ENCODE results near the gene PPP3CA.
"Not testable (repeated sequence)": the region's sequence is repeated elsewhere in the genome, so short reads cannot be mapped to it uniquely, and the experiment has no call there.

The PPP3CA gene

GRCh38 chr4:101010987-101011386, 336.3 kb downstream of the PPP3CA start:
- H3K4me3 ChIP-seq (replicated peaks; ENCODE audit: low read depth, low read length): no peak overlapping the region
- TF ChIP-seq CTCF (IDR thresholded peaks at IDR 0.05; ENCODE audit: low read depth, low read length, missing control alignments): no peak
- no peak for DNase-seq (ENCODE audit: extremely low read depth, low read depth)

- no peak for DNase-seq (ENCODE audit: extremely low read depth, low read depth)
- no peak overlapping the region for H3K4me3 ChIP-seq (replicated peaks; ENCODE audit: low read depth, low read length)
- no peak for TF ChIP-seq CTCF (IDR thresholded peaks at IDR 0.05; ENCODE audit: low read depth, low read length, missing control alignments)
Observed at GRCh38 chr4:101009471-101009870, 337.9 kb downstream of the PPP3CA start.

GRCh38 chr4:101008503-101008902, 338.8 kb downstream of the PPP3CA start:
- H3K4me3 ChIP-seq (replicated peaks; ENCODE audit: low read depth, low read length): no peak overlapping the region
- DNase-seq (ENCODE audit: extremely low read depth, low read depth): no peak
- no peak for TF ChIP-seq CTCF (IDR thresholded peaks at IDR 0.05; ENCODE audit: low read depth, low read length, missing control alignments)

- no peak for DNase-seq (ENCODE audit: extremely low read depth, low read depth)
- no peak for TF ChIP-seq CTCF (IDR thresholded peaks at IDR 0.05; ENCODE audit: low read depth, low read length, missing control alignments)
- no peak overlapping the region for H3K4me3 ChIP-seq (replicated peaks; ENCODE audit: low read depth, low read length)
Observed at GRCh38 chr4:101005659-101006058, 341.7 kb downstream of the PPP3CA start.

- H3K4me3 ChIP-seq (replicated peaks; ENCODE audit: low read depth, low read length): no peak overlapping the region
- no peak for DNase-seq (ENCODE audit: extremely low read depth, low read depth)
- no peak for TF ChIP-seq CTCF (IDR thresholded peaks at IDR 0.05; ENCODE audit: low read depth, low read length, missing control alignments)
Observed at GRCh38 chr4:101000496-101000895, 346.8 kb downstream of the PPP3CA start.

GRCh38 chr4:100995671-100996070, 351.7 kb downstream of the PPP3CA start:
- no peak for TF ChIP-seq CTCF (IDR thresholded peaks at IDR 0.05; ENCODE audit: low read depth, low read length, missing control alignments)
- no peak overlapping the region for H3K4me3 ChIP-seq (replicated peaks; ENCODE audit: low read depth, low read length)
- DNase-seq (ENCODE audit: extremely low read depth, low read depth): no peak

- not testable (repeated sequence) for DNase-seq (ENCODE audit: extremely low read depth, low read depth); H3K4me3 ChIP-seq (replicated peaks; ENCODE audit: low read depth, low read length)
Observed at GRCh38 chr4:100995002-100995401, 352.3 kb downstream of the PPP3CA start.

- DNase-seq (ENCODE audit: extremely low read depth, low read depth); H3K4me3 ChIP-seq (replicated peaks; ENCODE audit: low read depth, low read length): not testable (repeated sequence)
Observed at GRCh38 chr4:100991332-100992069, 355.8 kb downstream of the PPP3CA start.
